ENCODE measurements around the gene LYPD6B.

GRCh38 chr2:149037851-149038250, 648 bp upstream of the LYPD6B start:
- no peak for TF ChIP-seq CTCF (IDR thresholded peaks at IDR 0.05)
- no peak for TF ChIP-seq POLR2A (IDR thresholded peaks at IDR 0.05)
- no peak for TF ChIP-seq POLR2AphosphoS5 (IDR thresholded peaks at IDR 0.05; ENCODE audit: insufficient read depth in 1 of 2, low read depth in 1 of 2)

Data from vagina (tissue), 2 donors.